GM12864 (cell line): ENCODE measurements around the gene NBAS.

Experiments used
- DNase-seq: peaks from one replicate; pipeline ENCODE4 v3.0.0-alpha.2; 2011; ENCODE audit warnings: low read depth
- H3K4me3 ChIP-seq: 2 replicates; pipeline ENCODE4 v1.5.1; 2011; ENCODE audit warnings: mild to moderate bottlenecking, low read depth, low read length, control low read depth
- TF ChIP-seq, protein P1 (sequence below): IDR thresholded peaks from 2 replicates; pipeline ENCODE4 v1.5.1; 2011; ENCODE audit warnings: low read depth, mild to moderate bottlenecking, moderate library complexity, low read length, control low read depth, inconsistent platforms; ENCODE audit errors: missing control alignments

NBAS gene

DNA sequence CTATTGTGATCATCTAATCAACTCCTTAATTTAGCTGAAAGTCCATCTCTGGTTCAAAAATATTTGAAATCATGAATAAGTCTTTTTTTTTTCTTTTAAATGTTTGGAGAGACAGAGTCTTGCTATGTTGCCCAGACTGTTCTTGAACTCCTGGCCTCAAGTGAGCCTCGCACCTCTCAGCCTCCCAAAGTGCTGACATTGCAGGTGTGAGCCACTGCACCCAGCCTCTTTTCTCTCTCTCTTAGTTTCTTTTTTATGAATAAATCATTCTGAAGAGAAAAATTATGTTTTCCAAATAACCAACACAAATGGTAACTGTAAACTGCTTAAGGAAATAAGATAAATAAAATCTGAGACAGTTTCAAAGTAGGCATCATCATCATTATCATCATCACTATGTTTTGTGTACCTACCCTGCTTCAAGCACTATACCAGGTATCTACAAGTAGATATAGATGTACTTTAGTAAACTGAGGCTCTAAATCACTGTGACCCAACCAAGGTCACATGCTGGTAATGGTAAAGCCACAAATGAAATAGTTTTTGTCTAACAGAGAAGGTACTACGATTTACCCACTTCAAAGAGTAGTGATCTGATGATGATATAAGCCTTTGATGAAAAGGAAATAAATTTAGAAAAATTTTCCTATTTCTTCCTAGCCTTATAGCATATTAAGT is 5.0 kb upstream of the NBAS start:
- no peak overlapping the region for H3K4me3 ChIP-seq
- DNase-seq = no peak
- TF ChIP-seq, protein P1, sequence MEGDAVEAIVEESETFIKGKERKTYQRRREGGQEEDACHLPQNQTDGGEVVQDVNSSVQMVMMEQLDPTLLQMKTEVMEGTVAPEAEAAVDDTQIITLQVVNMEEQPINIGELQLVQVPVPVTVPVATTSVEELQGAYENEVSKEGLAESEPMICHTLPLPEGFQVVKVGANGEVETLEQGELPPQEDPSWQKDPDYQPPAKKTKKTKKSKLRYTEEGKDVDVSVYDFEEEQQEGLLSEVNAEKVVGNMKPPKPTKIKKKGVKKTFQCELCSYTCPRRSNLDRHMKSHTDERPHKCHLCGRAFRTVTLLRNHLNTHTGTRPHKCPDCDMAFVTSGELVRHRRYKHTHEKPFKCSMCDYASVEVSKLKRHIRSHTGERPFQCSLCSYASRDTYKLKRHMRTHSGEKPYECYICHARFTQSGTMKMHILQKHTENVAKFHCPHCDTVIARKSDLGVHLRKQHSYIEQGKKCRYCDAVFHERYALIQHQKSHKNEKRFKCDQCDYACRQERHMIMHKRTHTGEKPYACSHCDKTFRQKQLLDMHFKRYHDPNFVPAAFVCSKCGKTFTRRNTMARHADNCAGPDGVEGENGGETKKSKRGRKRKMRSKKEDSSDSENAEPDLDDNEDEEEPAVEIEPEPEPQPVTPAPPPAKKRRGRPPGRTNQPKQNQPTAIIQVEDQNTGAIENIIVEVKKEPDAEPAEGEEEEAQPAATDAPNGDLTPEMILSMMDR = no peak

DNA sequence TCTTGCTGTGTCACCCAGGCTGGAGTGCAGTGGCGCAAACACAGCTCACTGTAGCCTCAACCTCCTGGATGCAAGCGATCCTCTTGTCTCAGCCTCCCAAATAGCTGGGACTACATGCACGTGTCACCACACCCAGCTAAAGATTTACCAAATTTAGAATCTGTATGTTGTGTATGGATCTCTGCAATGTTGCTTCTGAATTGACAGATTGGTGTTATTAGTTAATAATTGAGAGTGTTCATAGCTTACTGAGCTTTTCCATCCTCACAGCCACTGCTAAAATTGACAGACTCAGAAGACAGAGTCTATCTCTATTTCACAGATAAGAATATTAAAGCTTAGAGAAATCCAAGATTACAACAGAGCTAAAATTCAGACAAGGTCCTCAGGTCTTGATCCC is 4.3 kb upstream of the NBAS start:
- H3K4me3 ChIP-seq = no peak overlapping the region
- no peak for DNase-seq
- TF ChIP-seq, protein P1 = no peak

DNA sequence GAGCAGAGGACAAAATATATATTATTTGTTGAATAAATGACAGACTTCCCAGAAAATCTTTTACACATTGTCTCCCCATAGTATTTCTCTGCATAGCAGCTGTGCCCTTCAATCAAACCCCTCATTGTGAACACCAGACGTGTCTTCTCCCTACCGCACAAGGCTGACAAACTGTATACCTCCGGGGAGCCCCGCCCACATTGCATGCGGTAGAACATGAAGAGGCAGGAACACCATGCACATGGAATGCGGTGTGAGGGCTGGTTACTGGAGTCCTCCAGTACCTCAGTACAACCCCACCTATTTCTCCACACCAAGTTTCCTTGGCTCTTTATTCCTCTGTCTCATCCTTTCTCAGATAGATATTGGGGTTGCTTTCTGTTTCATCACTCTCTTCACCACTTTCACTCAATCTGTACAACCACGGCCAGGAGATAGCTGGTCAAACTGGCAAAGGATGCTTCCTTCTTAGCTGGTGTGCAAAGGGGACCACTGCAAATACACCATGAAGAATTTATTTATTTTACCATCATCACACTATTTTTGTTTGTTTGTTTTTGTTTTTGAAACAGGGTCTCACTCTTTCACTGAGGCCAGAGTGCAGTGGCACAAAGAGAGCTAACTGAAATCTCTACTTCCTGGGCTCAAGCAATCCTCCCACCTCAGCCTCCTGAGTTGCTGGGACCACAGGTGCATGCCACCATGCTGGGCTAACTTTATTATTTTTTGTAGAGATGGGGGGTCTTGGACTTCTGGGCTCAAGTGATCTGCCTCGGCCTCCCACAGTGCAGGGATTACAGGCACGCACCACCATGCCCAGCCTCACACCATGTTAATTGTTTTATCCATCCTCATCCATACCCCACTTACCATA is 2.3 kb upstream of the NBAS start:
- TF ChIP-seq, protein P1 = no peak
- H3K4me3 ChIP-seq = no peak overlapping the region
- no peak for DNase-seq

DNA sequence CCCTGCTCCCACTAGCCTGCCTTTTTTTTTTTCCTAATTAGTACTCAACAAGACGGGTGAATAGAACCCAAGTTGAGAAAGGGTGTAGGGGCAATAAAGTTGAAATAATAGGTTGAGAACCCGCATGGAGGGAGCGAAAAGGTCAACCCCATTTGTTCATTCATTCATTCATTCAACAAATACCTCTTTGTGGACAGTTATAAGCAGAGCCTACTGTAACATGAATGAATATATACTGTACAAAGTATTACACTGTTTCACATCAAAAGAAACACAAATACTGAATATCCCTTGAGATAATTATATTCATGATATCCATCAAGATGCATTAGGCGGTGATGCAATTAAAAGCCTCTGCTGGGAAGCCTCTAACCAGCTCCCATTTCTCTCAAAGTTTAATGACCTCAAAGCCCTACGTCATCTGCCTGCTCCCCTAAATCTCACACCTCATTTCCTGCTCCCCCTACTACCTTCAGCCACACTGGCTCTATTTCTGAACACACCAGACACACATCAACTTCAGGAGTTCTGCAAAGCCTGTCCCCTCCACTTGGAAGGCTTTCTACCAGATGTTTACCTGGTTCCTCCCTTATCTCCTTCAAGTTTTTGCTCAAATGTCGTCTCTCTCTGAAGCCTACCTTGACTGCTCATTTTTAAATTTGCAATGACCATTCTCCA is 1.4 kb upstream of the NBAS start:
- H3K4me3 ChIP-seq = no peak overlapping the region
- TF ChIP-seq, protein P1 = no peak
- DNase-seq = no peak

DNA sequence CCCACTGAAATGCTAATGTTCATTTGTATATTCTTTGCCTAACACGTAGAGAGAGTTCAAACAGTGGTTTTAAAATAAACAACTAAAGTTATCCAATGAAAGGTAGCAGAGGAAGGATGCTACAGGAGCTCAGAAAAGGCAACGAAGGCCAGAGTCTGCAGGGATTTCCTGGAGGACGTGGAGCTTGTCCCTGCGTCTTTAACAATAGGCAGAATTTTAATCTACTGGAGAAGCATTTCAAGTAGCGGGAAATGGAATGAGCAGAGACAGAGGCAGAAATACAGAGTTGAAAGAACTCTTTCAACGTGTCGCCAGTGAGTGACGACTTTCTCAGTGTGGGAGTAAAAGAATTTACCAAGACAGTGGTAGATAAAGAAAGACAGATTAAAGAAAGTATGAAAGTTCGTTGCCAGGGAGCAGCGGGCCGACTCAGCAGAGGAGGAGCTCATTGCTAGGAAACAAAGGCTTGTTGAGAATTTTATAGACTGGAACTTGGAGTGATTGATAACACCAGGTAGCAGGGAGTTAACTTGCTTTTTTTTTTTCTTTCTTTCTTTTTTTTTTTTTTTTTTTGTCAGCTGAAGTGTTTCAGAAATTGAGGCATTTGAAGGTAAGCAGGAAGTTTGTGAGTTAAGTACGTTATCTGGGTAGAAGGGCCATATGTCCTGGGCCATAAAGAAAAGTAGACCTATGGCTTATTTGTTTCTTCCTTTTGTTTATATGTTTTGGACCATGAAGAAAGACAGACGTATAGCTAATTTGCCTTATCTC is 625 bp upstream of the NBAS start:
- TF ChIP-seq, protein P1 = no peak
- H3K4me3 ChIP-seq = peak overlapping the region; percentile 96
- DNase-seq = no peak

DNA sequence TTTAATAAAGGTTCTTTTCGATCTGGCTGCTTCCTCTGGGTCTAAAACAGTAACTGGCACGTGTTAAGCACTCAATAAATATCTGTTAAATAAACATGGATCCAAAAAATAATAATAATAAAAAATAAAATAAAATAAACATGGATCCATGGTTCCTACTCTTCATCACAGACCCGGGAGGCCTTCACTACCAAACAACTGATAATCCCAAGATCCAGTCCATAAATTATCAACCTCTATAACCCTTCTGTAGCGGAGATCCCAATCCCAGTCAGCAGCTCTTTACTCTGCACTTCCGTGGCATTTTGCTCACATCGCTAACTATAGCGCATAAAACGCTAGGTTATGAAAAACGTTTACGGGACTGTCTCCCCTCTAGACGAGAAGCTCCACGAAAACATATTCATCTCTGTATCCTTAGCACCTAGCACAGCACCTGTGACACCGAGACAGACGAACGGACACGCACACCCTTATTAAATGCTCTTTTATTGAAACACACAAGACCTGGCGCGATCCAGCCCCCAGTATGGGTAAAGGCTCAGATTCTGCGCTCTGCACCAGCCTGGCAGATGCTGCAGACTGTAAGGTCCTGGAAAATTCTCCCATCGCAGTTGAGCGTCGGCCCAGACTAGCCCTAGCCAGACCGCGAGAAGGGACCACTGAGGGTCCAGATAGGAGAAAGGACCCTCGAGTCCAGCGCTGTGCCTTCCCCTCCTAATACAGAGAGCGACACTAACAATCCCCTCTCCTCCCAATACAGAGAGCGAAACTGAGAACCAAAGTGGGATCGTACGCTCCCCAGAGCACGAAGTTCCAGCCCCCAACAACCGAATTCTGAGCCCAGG is 770 bp downstream of the NBAS start:
- peak overlapping the region; percentile 96 for H3K4me3 ChIP-seq
- no peak for DNase-seq
- TF ChIP-seq, protein P1 = no peak
